K562 (cell line): ENCODE data around the gene PEX7. TPM values are rescaled to one million over a fixed set of nuclear protein-coding genes. Genes with fewer than 3 reads are reported as not detected.

Experiments
- CC2D1A ChIP-seq: fragments of 450-650 bp; IDR thresholded peaks from 2 replicates; pipeline ENCODE4 v1.6.1; 2017; ENCODE audit warnings: mild to moderate bottlenecking
- DNMT1 ChIP-seq: fragments of 450-650 bp; IDR thresholded peaks from 2 replicates; pipeline ENCODE4 v1.6.1; 2016; ENCODE audit warnings: antibody characterized with exemption, mild to moderate bottlenecking
- L3MBTL2 ChIP-seq: fragments of 450-650 bp; IDR thresholded peaks from 2 replicates; pipeline ENCODE4 v1.6.1; 2016; ENCODE audit warnings: mild to moderate bottlenecking, moderate library complexity
- NFE2 ChIP-seq: IDR thresholded peaks from 2 replicates; pipeline ENCODE4 v1.6.1; 2014; ENCODE audit warnings: antibody characterized with exemption, low read depth
- TBP ChIP-seq: optimal IDR thresholded peaks from 2 replicates; pipeline ENCODE3; 2011; ENCODE audit warnings: low read depth, low read length, improper control_type of control experiment
- TEAD1 ChIP-seq, 2 experiments: fragments of 450-650 bp in 1 of 2; sonication (generic) in 1 of 2; formaldehyde crosslinking; IDR thresholded peaks; 2 replicates each; pipeline versions ENCODE4 v1.4.0 to v1.8.0; 2020 to 2022; ENCODE audit warnings: mild to moderate bottlenecking in 2 of 2, missing genetic modification reagents in 1 of 2
- polyA plus RNA-seq, 8 experiments: library from polyadenylated mRNA; depleted of rRNA in 4 of 8; stranded (reverse) in 5 of 8; unstranded in 3 of 8; fragments of >200 nt; fragmentation: Nextera tagmentation in 2 of 8; fragmentation: Illumina TruSeq in 1 of 8; extraction: Ambion mirVana in 2 of 8; extraction: Trizol in 1 of 8; gene quantifications; 2 replicates each; pipeline versions ENCODE4 v1.2.1 to v1.2.3, GENCODE V29; 2011 to 2014; ENCODE audit warnings: inconsistent platforms in 1 of 8, missing spikeins in 1 of 8
- total RNA-seq, 7 experiments: library from RNA; depleted of rRNA in 6 of 7; stranded (reverse); fragments of >200 nt in 6 of 7; fragmentation: Illumina TruSeq in 2 of 7; extraction: Trizol in 2 of 7; gene quantifications; 2 replicates each; pipeline versions ENCODE4 v1.2.1 to v1.2.3, GENCODE V29; 2011 to 2021; ENCODE audit warnings: low replicate concordance in 1 of 7
- TF ChIP-seq, protein P1 (sequence below): fragments of 250-450 bp; sonication (Bioruptor Pico); IDR thresholded peaks from 2 replicates; pipeline ENCODE4 v1.8.0; 2022; ENCODE audit warnings: inconsistent platforms
- TF ChIP-seq, protein P2 (sequence below): fragments of 450-650 bp; conservative IDR thresholded peaks from 2 replicates; pipeline ENCODE4 v1.6.1; 2016; ENCODE audit warnings: missing genetic modification characterization, low read depth, mild to moderate bottlenecking, missing compliant biosample characterization, moderate library complexity
- TF ChIP-seq, protein P3 (sequence below), 3 experiments: IDR thresholded peaks in 2 of 3; conservative IDR thresholded peaks in 1 of 3; 2 replicates each; pipeline ENCODE4 v1.5.1; 2011 to 2012; ENCODE audit warnings: low read length in 3 of 3, mild to moderate bottlenecking in 3 of 3, control low read depth in 2 of 3, improper control_type of control experiment in 1 of 3, inconsistent platforms in 1 of 3, low read depth in 1 of 3, mixed read lengths in 1 of 3, moderate library complexity in 1 of 3; ENCODE audit not compliant: insufficient read depth in 2 of 3
- TF ChIP-seq, protein P4 (sequence below): fragments of 250-450 bp; sonication (Bioruptor Pico); IDR thresholded peaks from 2 replicates; pipeline ENCODE4 v1.6.1; 2021; ENCODE audit warnings: mild to moderate bottlenecking

The PEX7 gene
- total and polyA plus RNA-seq, 9 of the 15 experiments (the other 6 are each of a cell fraction or from before 2014, with no cell fraction given): 1.6 to 12.9 (median 9.1) TPM

DNA sequence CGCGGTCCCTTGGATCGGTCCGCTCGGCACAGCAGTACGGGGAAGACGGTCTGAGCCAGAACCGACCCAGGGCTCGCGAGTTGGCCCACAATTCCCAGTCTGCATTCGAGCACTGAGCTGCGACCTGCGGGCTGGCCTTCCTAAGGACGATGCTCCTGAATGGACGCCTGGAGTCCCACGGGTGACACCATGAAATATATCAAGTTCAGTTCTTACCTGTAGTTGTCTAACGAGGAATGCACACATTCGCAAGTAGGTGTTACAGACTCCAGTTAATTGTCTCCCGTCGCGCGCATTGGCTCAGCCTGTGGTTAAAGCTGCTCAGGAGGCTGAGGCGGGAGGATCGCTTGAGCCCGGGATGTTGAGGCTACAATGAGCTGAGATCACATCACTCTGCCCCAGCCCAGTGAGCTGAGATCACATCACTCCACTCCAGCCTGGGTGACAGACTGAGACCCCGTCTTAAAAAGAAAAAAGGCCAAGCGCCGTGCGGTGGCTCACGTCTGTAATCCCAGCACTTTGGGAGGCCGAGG lies 802 bp downstream of the PEX7 start (continued):
- TF ChIP-seq, protein P1, sequence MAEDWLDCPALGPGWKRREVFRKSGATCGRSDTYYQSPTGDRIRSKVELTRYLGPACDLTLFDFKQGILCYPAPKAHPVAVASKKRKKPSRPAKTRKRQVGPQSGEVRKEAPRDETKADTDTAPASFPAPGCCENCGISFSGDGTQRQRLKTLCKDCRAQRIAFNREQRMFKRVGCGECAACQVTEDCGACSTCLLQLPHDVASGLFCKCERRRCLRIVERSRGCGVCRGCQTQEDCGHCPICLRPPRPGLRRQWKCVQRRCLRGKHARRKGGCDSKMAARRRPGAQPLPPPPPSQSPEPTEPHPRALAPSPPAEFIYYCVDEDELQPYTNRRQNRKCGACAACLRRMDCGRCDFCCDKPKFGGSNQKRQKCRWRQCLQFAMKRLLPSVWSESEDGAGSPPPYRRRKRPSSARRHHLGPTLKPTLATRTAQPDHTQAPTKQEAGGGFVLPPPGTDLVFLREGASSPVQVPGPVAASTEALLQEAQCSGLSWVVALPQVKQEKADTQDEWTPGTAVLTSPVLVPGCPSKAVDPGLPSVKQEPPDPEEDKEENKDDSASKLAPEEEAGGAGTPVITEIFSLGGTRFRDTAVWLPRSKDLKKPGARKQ (CRISPR knock-in tag): peak; percentile 91; the same call in 1 of the 2 replicates
- TF ChIP-seq TBP: no peak
- no peak for TF ChIP-seq DNMT1
- TF ChIP-seq TEAD1 (CRISPR knock-in tag; IDR thresholded peaks at IDR 0.05): 0 out of 4 replicates have a peak, but pooled peaks of 1 of the 2 experiments have one; percentile 13
- TF ChIP-seq NFE2: no peak
- TF ChIP-seq, protein P2, sequence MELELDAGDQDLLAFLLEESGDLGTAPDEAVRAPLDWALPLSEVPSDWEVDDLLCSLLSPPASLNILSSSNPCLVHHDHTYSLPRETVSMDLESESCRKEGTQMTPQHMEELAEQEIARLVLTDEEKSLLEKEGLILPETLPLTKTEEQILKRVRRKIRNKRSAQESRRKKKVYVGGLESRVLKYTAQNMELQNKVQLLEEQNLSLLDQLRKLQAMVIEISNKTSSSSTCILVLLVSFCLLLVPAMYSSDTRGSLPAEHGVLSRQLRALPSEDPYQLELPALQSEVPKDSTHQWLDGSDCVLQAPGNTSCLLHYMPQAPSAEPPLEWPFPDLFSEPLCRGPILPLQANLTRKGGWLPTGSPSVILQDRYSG (tag): 0 out of 2 replicates have a peak, but pooled peaks have one; percentile 29
- TF ChIP-seq, protein P3, sequence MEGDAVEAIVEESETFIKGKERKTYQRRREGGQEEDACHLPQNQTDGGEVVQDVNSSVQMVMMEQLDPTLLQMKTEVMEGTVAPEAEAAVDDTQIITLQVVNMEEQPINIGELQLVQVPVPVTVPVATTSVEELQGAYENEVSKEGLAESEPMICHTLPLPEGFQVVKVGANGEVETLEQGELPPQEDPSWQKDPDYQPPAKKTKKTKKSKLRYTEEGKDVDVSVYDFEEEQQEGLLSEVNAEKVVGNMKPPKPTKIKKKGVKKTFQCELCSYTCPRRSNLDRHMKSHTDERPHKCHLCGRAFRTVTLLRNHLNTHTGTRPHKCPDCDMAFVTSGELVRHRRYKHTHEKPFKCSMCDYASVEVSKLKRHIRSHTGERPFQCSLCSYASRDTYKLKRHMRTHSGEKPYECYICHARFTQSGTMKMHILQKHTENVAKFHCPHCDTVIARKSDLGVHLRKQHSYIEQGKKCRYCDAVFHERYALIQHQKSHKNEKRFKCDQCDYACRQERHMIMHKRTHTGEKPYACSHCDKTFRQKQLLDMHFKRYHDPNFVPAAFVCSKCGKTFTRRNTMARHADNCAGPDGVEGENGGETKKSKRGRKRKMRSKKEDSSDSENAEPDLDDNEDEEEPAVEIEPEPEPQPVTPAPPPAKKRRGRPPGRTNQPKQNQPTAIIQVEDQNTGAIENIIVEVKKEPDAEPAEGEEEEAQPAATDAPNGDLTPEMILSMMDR (IDR thresholded peaks at IDR 0.05 in 2 of 3, conservative IDR thresholded peaks at IDR 0.05 in 1 of 3; ENCODE audit: insufficient read depth in 2 of 3, low read depth in 1 of 3, low read length in 3 of 3): 0 out of 6 replicates have a peak, but pooled peaks of 1 of the 3 experiments have one; percentile 1
- TF ChIP-seq CC2D1A: no peak
- TF ChIP-seq, protein P4, sequence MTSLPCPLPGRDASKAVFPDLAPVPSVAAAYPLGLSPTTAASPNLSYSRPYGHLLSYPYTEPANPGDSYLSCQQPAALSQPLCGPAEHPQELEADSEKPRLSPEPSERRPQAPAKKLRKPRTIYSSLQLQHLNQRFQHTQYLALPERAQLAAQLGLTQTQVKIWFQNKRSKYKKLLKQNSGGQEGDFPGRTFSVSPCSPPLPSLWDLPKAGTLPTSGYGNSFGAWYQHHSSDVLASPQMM (CRISPR knock-in tag): no peak
- TF ChIP-seq L3MBTL2: peak; percentile 6; the same call in 1 of the 2 replicates
- TF ChIP-seq, all 486 proteins: peak for 16
